ENCODE results near the gene PPP3CB.

DNA sequence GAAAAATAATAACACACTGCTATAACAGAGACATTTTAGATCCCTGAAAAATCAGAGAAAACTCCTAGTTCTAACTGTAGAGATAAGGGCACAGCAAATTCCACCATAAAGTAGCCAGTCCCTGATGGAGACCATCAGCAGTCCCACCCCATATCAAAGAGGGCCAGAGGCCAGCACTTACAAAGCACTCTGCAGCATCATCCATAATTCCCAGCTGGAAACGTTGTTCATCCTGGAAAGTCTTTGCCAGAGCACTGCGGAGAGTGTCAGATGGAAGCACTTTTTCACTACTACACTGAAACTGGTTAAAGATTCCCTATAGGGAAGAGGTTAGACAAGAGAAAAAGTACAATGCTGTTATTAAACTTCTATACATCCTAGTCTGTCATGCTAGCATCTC lies 49.5 kb upstream of the PPP3CB start:
- TF ChIP-seq RARB (CRISPR knock-in tag; IDR thresholded peaks at IDR 0.05) (no peak), OSR1 (CRISPR knock-in tag; IDR thresholded peaks at IDR 0.05) (no peak), BACH2 (CRISPR knock-in tag; IDR thresholded peaks at IDR 0.05; ENCODE audit: borderline replicate concordance) (no peak), ZFP3 (CRISPR knock-in tag; IDR thresholded peaks at IDR 0.05) (no peak), TOX (CRISPR knock-in tag; IDR thresholded peaks at IDR 0.05; ENCODE audit: borderline replicate concordance) (no peak), ZC3H10 (CRISPR knock-in tag; IDR thresholded peaks at IDR 0.05) (no peak), ZNF70 (CRISPR knock-in tag; IDR thresholded peaks at IDR 0.05) (no peak)
- TF ChIP-seq, protein P1, sequence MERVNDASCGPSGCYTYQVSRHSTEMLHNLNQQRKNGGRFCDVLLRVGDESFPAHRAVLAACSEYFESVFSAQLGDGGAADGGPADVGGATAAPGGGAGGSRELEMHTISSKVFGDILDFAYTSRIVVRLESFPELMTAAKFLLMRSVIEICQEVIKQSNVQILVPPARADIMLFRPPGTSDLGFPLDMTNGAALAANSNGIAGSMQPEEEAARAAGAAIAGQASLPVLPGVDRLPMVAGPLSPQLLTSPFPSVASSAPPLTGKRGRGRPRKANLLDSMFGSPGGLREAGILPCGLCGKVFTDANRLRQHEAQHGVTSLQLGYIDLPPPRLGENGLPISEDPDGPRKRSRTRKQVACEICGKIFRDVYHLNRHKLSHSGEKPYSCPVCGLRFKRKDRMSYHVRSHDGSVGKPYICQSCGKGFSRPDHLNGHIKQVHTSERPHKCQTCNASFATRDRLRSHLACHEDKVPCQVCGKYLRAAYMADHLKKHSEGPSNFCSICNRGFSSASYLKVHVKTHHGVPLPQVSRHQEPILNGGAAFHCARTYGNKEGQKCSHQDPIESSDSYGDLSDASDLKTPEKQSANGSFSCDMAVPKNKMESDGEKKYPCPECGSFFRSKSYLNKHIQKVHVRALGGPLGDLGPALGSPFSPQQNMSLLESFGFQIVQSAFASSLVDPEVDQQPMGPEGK (CRISPR knock-in tag; IDR thresholded peaks at IDR 0.05; ENCODE audit: borderline replicate concordance) = no peak
- TF ChIP-seq, protein P2, sequence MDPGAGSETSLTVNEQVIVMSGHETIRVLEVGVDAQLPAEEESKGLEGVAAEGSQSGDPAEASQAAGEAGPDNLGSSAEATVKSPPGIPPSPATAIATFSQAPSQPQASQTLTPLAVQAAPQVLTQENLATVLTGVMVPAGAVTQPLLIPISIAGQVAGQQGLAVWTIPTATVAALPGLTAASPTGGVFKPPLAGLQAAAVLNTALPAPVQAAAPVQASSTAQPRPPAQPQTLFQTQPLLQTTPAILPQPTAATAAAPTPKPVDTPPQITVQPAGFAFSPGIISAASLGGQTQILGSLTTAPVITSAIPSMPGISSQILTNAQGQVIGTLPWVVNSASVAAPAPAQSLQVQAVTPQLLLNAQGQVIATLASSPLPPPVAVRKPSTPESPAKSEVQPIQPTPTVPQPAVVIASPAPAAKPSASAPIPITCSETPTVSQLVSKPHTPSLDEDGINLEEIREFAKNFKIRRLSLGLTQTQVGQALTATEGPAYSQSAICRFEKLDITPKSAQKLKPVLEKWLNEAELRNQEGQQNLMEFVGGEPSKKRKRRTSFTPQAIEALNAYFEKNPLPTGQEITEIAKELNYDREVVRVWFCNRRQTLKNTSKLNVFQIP (CRISPR knock-in tag; IDR thresholded peaks at IDR 0.05; ENCODE audit: borderline replicate concordance, low read depth) = no peak
- TF ChIP-seq, protein P3, sequence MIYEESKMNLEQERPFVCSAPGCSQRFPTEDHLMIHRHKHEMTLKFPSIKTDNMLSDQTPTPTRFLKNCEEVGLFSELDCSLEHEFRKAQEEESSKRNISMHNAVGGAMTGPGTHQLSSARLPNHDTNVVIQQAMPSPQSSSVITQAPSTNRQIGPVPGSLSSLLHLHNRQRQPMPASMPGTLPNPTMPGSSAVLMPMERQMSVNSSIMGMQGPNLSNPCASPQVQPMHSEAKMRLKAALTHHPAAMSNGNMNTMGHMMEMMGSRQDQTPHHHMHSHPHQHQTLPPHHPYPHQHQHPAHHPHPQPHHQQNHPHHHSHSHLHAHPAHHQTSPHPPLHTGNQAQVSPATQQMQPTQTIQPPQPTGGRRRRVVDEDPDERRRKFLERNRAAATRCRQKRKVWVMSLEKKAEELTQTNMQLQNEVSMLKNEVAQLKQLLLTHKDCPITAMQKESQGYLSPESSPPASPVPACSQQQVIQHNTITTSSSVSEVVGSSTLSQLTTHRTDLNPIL (CRISPR knock-in tag; IDR thresholded peaks at IDR 0.05; ENCODE audit: low read depth) = no peak
